GM23338 (cell line): ENCODE results near the gene IDUA. TPM values are rescaled to one million over a fixed set of nuclear protein-coding genes. Genes with fewer than 3 reads are reported as not detected.

Source experiments
- ATAC-seq: fragments of 200-7000 bp; cut with Tn5 transposase; 3 replicates; pipeline ENCODE4 v1.9.1; 2020
- DNase-seq: peaks from one replicate; pipeline ENCODE4 v3.0.0-alpha.2; 2015; ENCODE audit warnings: low spot score
- H2AFZ ChIP-seq: fragments of 200-600 bp; sonication (generic); 2 replicates; pipeline ENCODE4 v1.8.0; 2016; ENCODE audit warnings: antibody characterized with exemption, mild to moderate bottlenecking, moderate library complexity
- H3F3A ChIP-seq: fragments of 200-600 bp; sonication (generic); replicated peaks from 2 replicates; pipeline ENCODE4 v1.8.0; 2017; ENCODE audit warnings: antibody characterized with exemption, mixed run types, low read depth
- H3K27ac ChIP-seq: fragments of 200-600 bp; sonication (generic); 2 replicates; pipeline ENCODE4 v1.6.1; 2016; ENCODE audit warnings: low read depth
- H3K27me3 ChIP-seq: fragments of 200-600 bp; sonication (generic); 2 replicates; pipeline ENCODE4 v1.8.0; 2016; ENCODE audit warnings: mild to moderate bottlenecking, mixed run types, moderate library complexity; ENCODE audit not compliant: insufficient read depth
- H3K36me3 ChIP-seq: fragments of 200-600 bp; sonication (generic); 2 replicates; pipeline ENCODE4 v1.8.0; 2016; ENCODE audit warnings: mild to moderate bottlenecking; ENCODE audit not compliant: insufficient read depth
- H3K4me1 ChIP-seq: fragments of 200-600 bp; sonication (generic); 2 replicates; pipeline ENCODE4 v1.8.0; 2016; ENCODE audit warnings: mild to moderate bottlenecking, moderate library complexity; ENCODE audit not compliant: insufficient read depth
- H3K4me2 ChIP-seq: fragments of 200-600 bp; sonication (generic); 2 replicates; pipeline ENCODE4 v1.7.1; 2017; ENCODE audit warnings: mixed run types
- H3K4me3 ChIP-seq: fragments of 200-600 bp; sonication (generic); 2 replicates; pipeline ENCODE4 v1.6.1; 2016; ENCODE audit warnings: mixed run types
- H3K79me2 ChIP-seq: fragments of 200-600 bp; sonication (generic); replicated peaks from 2 replicates; pipeline ENCODE4 v1.8.0; 2017; ENCODE audit warnings: mild to moderate bottlenecking; ENCODE audit not compliant: insufficient read depth
- H3K9me2 ChIP-seq: fragments of 200-600 bp; sonication (generic); 2 replicates; pipeline ENCODE4 v1.8.0; 2017; ENCODE audit not compliant: insufficient read depth
- H4K20me1 ChIP-seq: fragments of 200-600 bp; sonication (generic); replicated peaks from 2 replicates; pipeline ENCODE4 v1.8.0; 2017; ENCODE audit warnings: mild to moderate bottlenecking; ENCODE audit not compliant: insufficient read depth
- H3K27ac Mint-ChIP-seq: 2 replicates; pipeline ENCODE4 v1.8.0; 2020; ENCODE audit warnings: inconsistent platforms, mild to moderate bottlenecking, moderate library complexity, mixed read lengths
- H3K27me3 Mint-ChIP-seq: 3 replicates; pipeline ENCODE4 v1.8.0; 2022; ENCODE audit warnings: low read depth, mild to moderate bottlenecking, moderate library complexity, mixed read lengths, inconsistent platforms; ENCODE audit not compliant: insufficient read depth, poor library complexity
- H3K36me3 Mint-ChIP-seq: 3 replicates; pipeline ENCODE4 v1.8.0; 2021; ENCODE audit warnings: low read depth, mild to moderate bottlenecking, inconsistent platforms, moderate library complexity, mixed read lengths
- H3K4me1 Mint-ChIP-seq: 3 replicates; pipeline ENCODE4 v1.8.0; 2020; ENCODE audit warnings: mild to moderate bottlenecking, inconsistent platforms, mixed read lengths
- H3K4me3 Mint-ChIP-seq: 3 replicates; pipeline ENCODE4 v1.8.0; 2021; ENCODE audit warnings: moderate library complexity, mild to moderate bottlenecking, inconsistent platforms, mixed read lengths
- H3K9me3 Mint-ChIP-seq: 3 replicates; pipeline ENCODE4 v1.8.0; 2020; ENCODE audit warnings: moderate library complexity, mild to moderate bottlenecking, inconsistent platforms, mixed read lengths
- CREB1 ChIP-seq: fragments of 250-450 bp; sonication (Bioruptor Pico); IDR thresholded peaks from 2 replicates; pipeline ENCODE4 v1.5.0; 2020; ENCODE audit warnings: low read depth, mild to moderate bottlenecking, moderate library complexity
- EZH2 ChIP-seq: fragments of 200-600 bp; sonication (generic); IDR thresholded peaks from one replicate; pipeline ENCODE4 v1.8.0; 2017; ENCODE audit warnings: antibody characterized with exemption, mild to moderate bottlenecking, low read depth; ENCODE audit not compliant: unreplicated experiment
- EZH2phosphoT487 ChIP-seq: fragments of 200-600 bp; sonication (generic); IDR thresholded peaks from one replicate; pipeline ENCODE4 v1.8.1; 2018; ENCODE audit warnings: antibody characterized with exemption; ENCODE audit not compliant: unreplicated experiment
- JUNB ChIP-seq: IDR thresholded peaks from one replicate; pipeline ENCODE4 v1.6.1; 2016; ENCODE audit warnings: antibody characterized with exemption; ENCODE audit not compliant: unreplicated experiment
- NANOG ChIP-seq: IDR thresholded peaks from 2 replicates; pipeline ENCODE4 v1.6.1; 2016; ENCODE audit warnings: antibody characterized with exemption, borderline replicate concordance
- POLR2AphosphoS5 ChIP-seq: IDR thresholded peaks from 2 replicates; pipeline ENCODE4 v1.6.1; 2016; ENCODE audit warnings: antibody characterized with exemption, low read depth
- STAT1 ChIP-seq: IDR thresholded peaks from one replicate; pipeline ENCODE4 v1.6.1; 2016; ENCODE audit warnings: antibody characterized with exemption; ENCODE audit not compliant: unreplicated experiment
- ZNF114 ChIP-seq: fragments of 250-450 bp; sonication (Bioruptor Pico); IDR thresholded peaks from 2 replicates; pipeline ENCODE4 v1.5.0; 2020; ENCODE audit warnings: mild to moderate bottlenecking, moderate library complexity
- ZNF331 ChIP-seq: fragments of 250-450 bp; sonication (Bioruptor Pico); IDR thresholded peaks from 2 replicates; pipeline ENCODE4 v1.5.0; 2020; ENCODE audit warnings: low read depth, mild to moderate bottlenecking, moderate library complexity
- polyA plus RNA-seq: library from polyadenylated mRNA; unstranded; fragments of >200 nt; fragmentation: Nextera tagmentation; extraction: Ambion mirVana; gene quantifications from 2 replicates; pipeline ENCODE4 v1.2.1, GENCODE V29; 2016
- total RNA-seq: library from RNA; depleted of rRNA; stranded (reverse); fragments of >200 nt; shearing (Covaris generic); gene quantifications from 2 replicates; pipeline ENCODE4 v1.2.3, GENCODE V29; 2014
- TF ChIP-seq, protein P1 (sequence below): IDR thresholded peaks from 2 replicates; pipeline ENCODE4 v1.6.1; 2016; ENCODE audit warnings: antibody characterized with exemption
- TF ChIP-seq, protein P2 (sequence below): IDR thresholded peaks from one replicate; pipeline ENCODE4 v1.6.1; 2018; ENCODE audit warnings: antibody characterized with exemption; ENCODE audit not compliant: unreplicated experiment
- TF ChIP-seq, protein P3 (sequence below), 2 experiments: fragments of 200-600 bp in 1 of 2; sonication (generic) in 1 of 2; conservative IDR thresholded peaks; 2 replicates each; pipeline versions ENCODE4 v1.5.1 to v1.6.1; 2016 to 2017; ENCODE audit warnings: antibody characterized with exemption in 2 of 2, low read depth in 2 of 2, mild to moderate bottlenecking in 2 of 2, moderate library complexity in 1 of 2
- TF ChIP-seq, protein P4 (sequence below): fragments of 250-450 bp; sonication (Bioruptor Pico); IDR thresholded peaks from 2 replicates; pipeline ENCODE4 v1.5.0; 2020; ENCODE audit warnings: mild to moderate bottlenecking, moderate library complexity

IDUA gene
- total and polyA plus RNA-seq, 2 experiments from 2014 or later, result 1.3 to 6.1 TPM

DNA sequence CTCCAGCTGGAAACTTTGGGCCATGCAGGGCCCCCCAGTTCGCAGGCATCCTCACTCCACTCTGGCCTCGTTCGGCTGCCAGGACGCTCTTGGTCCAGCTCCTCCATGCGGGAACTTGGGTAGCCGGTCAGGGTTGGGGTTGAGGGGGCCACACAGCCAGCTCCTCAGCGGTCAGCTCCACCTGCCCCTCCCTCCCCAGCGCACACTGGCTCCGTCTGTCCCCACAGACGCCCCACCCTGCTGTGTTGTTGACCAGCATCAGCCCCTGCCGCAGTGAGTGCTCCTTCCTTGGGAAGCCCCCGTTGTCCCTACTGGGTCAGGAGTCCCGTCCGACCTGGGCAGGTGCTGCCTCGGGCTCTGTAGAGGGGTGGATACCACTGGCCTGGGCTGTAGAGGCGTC lies 30.4 kb downstream of the IDUA start:
- no peak overlapping the region for H3K4me3 Mint-ChIP-seq
- H3K4me2 ChIP-seq, result no peak overlapping the region
- 0 out of 2 replicates have a peak, but pooled peaks cover 3% of the 10 kb centered on the region for H3K79me2 ChIP-seq
- H4K20me1 ChIP-seq, result peaks cover 6% of the 10 kb centered on the region; the same call in 1 of the 2 replicates
- H3K27ac Mint-ChIP-seq, result no peak overlapping the region
- H3K9me2 ChIP-seq, result no peaks in the 10 kb centered on the region
- DNase-seq (no peak), ATAC-seq (no peak)
- no peaks in the 10 kb centered on the region for H3K36me3 ChIP-seq
- TF ChIP-seq, protein P1, sequence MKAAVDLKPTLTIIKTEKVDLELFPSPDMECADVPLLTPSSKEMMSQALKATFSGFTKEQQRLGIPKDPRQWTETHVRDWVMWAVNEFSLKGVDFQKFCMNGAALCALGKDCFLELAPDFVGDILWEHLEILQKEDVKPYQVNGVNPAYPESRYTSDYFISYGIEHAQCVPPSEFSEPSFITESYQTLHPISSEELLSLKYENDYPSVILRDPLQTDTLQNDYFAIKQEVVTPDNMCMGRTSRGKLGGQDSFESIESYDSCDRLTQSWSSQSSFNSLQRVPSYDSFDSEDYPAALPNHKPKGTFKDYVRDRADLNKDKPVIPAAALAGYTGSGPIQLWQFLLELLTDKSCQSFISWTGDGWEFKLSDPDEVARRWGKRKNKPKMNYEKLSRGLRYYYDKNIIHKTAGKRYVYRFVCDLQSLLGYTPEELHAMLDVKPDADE, result no peak
- TF ChIP-seq EZH2 (no peak), EZH2phosphoT487 (no peak), CREB1 (no peak), JUNB (no peak), POLR2AphosphoS5 (no peak), STAT1 (no peak), ZNF114 (CRISPR knock-in tag) (no peak), NANOG (no peak), ZNF331 (no peak)
- TF ChIP-seq, protein P2, sequence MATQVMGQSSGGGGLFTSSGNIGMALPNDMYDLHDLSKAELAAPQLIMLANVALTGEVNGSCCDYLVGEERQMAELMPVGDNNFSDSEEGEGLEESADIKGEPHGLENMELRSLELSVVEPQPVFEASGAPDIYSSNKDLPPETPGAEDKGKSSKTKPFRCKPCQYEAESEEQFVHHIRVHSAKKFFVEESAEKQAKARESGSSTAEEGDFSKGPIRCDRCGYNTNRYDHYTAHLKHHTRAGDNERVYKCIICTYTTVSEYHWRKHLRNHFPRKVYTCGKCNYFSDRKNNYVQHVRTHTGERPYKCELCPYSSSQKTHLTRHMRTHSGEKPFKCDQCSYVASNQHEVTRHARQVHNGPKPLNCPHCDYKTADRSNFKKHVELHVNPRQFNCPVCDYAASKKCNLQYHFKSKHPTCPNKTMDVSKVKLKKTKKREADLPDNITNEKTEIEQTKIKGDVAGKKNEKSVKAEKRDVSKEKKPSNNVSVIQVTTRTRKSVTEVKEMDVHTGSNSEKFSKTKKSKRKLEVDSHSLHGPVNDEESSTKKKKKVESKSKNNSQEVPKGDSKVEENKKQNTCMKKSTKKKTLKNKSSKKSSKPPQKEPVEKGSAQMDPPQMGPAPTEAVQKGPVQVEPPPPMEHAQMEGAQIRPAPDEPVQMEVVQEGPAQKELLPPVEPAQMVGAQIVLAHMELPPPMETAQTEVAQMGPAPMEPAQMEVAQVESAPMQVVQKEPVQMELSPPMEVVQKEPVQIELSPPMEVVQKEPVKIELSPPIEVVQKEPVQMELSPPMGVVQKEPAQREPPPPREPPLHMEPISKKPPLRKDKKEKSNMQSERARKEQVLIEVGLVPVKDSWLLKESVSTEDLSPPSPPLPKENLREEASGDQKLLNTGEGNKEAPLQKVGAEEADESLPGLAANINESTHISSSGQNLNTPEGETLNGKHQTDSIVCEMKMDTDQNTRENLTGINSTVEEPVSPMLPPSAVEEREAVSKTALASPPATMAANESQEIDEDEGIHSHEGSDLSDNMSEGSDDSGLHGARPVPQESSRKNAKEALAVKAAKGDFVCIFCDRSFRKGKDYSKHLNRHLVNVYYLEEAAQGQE, result no peak
- TF ChIP-seq, protein P3, sequence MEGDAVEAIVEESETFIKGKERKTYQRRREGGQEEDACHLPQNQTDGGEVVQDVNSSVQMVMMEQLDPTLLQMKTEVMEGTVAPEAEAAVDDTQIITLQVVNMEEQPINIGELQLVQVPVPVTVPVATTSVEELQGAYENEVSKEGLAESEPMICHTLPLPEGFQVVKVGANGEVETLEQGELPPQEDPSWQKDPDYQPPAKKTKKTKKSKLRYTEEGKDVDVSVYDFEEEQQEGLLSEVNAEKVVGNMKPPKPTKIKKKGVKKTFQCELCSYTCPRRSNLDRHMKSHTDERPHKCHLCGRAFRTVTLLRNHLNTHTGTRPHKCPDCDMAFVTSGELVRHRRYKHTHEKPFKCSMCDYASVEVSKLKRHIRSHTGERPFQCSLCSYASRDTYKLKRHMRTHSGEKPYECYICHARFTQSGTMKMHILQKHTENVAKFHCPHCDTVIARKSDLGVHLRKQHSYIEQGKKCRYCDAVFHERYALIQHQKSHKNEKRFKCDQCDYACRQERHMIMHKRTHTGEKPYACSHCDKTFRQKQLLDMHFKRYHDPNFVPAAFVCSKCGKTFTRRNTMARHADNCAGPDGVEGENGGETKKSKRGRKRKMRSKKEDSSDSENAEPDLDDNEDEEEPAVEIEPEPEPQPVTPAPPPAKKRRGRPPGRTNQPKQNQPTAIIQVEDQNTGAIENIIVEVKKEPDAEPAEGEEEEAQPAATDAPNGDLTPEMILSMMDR (conservative IDR thresholded peaks at IDR 0.05; ENCODE audit: low read depth in 2 of 2), result no peak
- TF ChIP-seq, protein P4, sequence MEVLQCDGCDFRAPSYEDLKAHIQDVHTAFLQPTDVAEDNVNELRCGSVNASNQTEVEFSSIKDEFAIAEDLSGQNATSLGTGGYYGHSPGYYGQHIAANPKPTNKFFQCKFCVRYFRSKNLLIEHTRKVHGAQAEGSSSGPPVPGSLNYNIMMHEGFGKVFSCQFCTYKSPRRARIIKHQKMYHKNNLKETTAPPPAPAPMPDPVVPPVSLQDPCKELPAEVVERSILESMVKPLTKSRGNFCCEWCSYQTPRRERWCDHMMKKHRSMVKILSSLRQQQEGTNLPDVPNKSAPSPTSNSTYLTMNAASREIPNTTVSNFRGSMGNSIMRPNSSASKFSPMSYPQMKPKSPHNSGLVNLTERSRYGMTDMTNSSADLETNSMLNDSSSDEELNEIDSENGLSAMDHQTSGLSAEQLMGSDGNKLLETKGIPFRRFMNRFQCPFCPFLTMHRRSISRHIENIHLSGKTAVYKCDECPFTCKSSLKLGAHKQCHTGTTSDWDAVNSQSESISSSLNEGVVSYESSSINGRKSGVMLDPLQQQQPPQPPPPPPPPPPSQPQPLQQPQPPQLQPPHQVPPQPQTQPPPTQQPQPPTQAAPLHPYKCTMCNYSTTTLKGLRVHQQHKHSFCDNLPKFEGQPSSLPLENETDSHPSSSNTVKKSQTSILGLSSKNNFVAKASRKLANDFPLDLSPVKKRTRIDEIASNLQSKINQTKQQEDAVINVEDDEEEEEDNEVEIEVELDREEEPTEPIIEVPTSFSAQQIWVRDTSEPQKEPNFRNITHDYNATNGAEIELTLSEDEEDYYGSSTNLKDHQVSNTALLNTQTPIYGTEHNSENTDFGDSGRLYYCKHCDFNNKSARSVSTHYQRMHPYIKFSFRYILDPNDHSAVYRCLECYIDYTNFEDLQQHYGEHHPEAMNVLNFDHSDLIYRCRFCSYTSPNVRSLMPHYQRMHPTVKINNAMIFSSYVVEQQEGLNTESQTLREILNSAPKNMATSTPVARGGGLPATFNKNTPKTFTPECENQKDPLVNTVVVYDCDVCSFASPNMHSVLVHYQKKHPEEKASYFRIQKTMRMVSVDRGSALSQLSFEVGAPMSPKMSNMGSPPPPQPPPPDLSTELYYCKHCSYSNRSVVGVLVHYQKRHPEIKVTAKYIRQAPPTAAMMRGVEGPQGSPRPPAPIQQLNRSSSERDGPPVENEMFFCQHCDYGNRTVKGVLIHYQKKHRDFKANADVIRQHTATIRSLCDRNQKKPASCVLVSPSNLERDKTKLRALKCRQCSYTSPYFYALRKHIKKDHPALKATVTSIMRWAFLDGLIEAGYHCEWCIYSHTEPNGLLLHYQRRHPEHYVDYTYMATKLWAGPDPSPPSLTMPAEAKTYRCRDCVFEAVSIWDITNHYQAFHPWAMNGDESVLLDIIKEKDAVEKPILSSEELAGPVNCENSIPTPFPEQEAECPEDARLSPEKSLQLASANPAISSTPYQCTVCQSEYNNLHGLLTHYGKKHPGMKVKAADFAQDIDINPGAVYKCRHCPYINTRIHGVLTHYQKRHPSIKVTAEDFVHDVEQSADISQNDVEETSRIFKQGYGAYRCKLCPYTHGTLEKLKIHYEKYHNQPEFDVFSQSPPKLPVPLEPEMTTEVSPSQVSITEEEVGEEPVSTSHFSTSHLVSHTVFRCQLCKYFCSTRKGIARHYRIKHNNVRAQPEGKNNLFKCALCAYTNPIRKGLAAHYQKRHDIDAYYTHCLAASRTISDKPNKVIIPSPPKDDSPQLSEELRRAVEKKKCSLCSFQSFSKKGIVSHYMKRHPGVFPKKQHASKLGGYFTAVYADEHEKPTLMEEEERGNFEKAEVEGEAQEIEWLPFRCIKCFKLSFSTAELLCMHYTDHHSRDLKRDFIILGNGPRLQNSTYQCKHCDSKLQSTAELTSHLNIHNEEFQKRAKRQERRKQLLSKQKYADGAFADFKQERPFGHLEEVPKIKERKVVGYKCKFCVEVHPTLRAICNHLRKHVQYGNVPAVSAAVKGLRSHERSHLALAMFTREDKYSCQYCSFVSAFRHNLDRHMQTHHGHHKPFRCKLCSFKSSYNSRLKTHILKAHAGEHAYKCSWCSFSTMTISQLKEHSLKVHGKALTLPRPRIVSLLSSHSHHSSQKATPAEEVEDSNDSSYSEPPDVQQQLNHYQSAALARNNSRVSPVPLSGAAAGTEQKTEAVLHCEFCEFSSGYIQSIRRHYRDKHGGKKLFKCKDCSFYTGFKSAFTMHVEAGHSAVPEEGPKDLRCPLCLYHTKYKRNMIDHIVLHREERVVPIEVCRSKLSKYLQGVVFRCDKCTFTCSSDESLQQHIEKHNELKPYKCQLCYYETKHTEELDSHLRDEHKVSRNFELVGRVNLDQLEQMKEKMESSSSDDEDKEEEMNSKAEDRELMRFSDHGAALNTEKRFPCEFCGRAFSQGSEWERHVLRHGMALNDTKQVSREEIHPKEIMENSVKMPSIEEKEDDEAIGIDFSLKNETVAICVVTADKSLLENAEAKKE (CRISPR knock-in tag), result no peak
- no peak overlapping the region for H2AFZ ChIP-seq
- no peaks in the 10 kb centered on the region; the same call in 1 of the 3 replicates for H3K4me1 Mint-ChIP-seq
- H3K4me1 ChIP-seq, result no peaks in the 10 kb centered on the region
- no peaks in the 10 kb centered on the region for H3K27me3 ChIP-seq
- H3K4me3 ChIP-seq, result no peak overlapping the region
- H3K36me3 Mint-ChIP-seq, result no peaks in the 10 kb centered on the region; the same call in 2 of the 3 replicates
- no peaks in the 10 kb centered on the region for H3K9me3 Mint-ChIP-seq
- peaks cover 3% of the 10 kb centered on the region for H3K27me3 Mint-ChIP-seq
- H3K27ac ChIP-seq, result no peak overlapping the region
- H3F3A ChIP-seq, result no peaks in the 10 kb centered on the region
